ENCODE measurements around the gene NDUFC2.
A peak's percentile ranks its signal among the peaks of the same experiment; 100 is the strongest.
"Not testable (repeated sequence)": the region's sequence is repeated elsewhere in the genome, so short reads cannot be mapped to it uniquely, and the experiment has no call there.

NDUFC2 gene

GRCh38 chr11:78078218-78079167 is 1.2 kb downstream of the NDUFC2 start:
- TF ChIP-seq CTCF (IDR thresholded peaks at IDR 0.05; ENCODE audit: low read depth, low read length, missing control alignments) = no peak
- no peak for DNase-seq (ENCODE audit: low read depth)
- in situ Hi-C loops (cut with HindIII; ENCODE audit: low sequenced_read_pairs) = no loop called here
- H3K4me3 ChIP-seq (ENCODE audit: low read depth, low read length) = peak overlapping the region; percentile 73

- DNase-seq (ENCODE audit: low read depth); in situ Hi-C loops (cut with HindIII; ENCODE audit: low sequenced_read_pairs): not testable (repeated sequence)
- peak overlapping the region; percentile 73 for H3K4me3 ChIP-seq (ENCODE audit: low read depth, low read length)
Observed at GRCh38 chr11:78077592-78077991, 2.1 kb downstream of the NDUFC2 start.

GRCh38 chr11:78076733-78077403 is 2.8 kb downstream of the NDUFC2 start:
- no peak for DNase-seq (ENCODE audit: low read depth)

GRCh38 chr11:78074756-78075155 is 4.9 kb downstream of the NDUFC2 start:
- no peak for DNase-seq (ENCODE audit: low read depth)
- TF ChIP-seq CTCF (IDR thresholded peaks at IDR 0.05; ENCODE audit: low read depth, low read length, missing control alignments) = no peak
- H3K4me3 ChIP-seq (ENCODE audit: low read depth, low read length) = no peak overlapping the region
- in situ Hi-C loops (cut with HindIII; ENCODE audit: low sequenced_read_pairs) = no loop called here

More at GRCh38 chr11:78076733-78077403, 2.8 kb downstream of the NDUFC2 start:
- no peak for TF ChIP-seq CTCF (IDR thresholded peaks at IDR 0.05; ENCODE audit: low read depth, low read length, missing control alignments)
- H3K4me3 ChIP-seq (ENCODE audit: low read depth, low read length) = no peak overlapping the region
- in situ Hi-C loops (cut with HindIII; ENCODE audit: low sequenced_read_pairs) = no loop called here

GRCh38 chr11:78072455-78072854 is 7.2 kb downstream of the NDUFC2 start:
- in situ Hi-C loops (cut with HindIII; ENCODE audit: low sequenced_read_pairs) = no loop called here
- no peak for DNase-seq (ENCODE audit: low read depth)
- no peak for TF ChIP-seq CTCF (IDR thresholded peaks at IDR 0.05; ENCODE audit: low read depth, low read length, missing control alignments)

GRCh38 chr11:78071717-78072116 is 7.9 kb downstream of the NDUFC2 start:
- in situ Hi-C loops (cut with HindIII; ENCODE audit: low sequenced_read_pairs) = no loop called here
- H3K4me3 ChIP-seq (ENCODE audit: low read depth, low read length) = no peak overlapping the region
- no peak for TF ChIP-seq CTCF (IDR thresholded peaks at IDR 0.05; ENCODE audit: low read depth, low read length, missing control alignments)
- DNase-seq (ENCODE audit: low read depth) = no peak

More at GRCh38 chr11:78072455-78072854, 7.2 kb downstream of the NDUFC2 start:
- no peak overlapping the region for H3K4me3 ChIP-seq (ENCODE audit: low read depth, low read length)

GRCh38 chr11:78070621-78071020 is 9.0 kb downstream of the NDUFC2 start:
- TF ChIP-seq CTCF (IDR thresholded peaks at IDR 0.05; ENCODE audit: low read depth, low read length, missing control alignments) = no peak
- DNase-seq (ENCODE audit: low read depth) = no peak
- in situ Hi-C loops (cut with HindIII; ENCODE audit: low sequenced_read_pairs) = no loop called here

More at GRCh38 chr11:78070621-78071020, 9.0 kb downstream of the NDUFC2 start:
- no peak overlapping the region for H3K4me3 ChIP-seq (ENCODE audit: low read depth, low read length)

Measured in astrocyte of the cerebellum (primary cell).